ENCODE measurements around the gene MAP4K2. TPM values are rescaled to one million over a fixed set of nuclear protein-coding genes. Genes with fewer than 3 reads are reported as not detected.

Gene MAP4K2
- total RNA-seq, 4 donors from 2014 or later: 4.3 to 14.8 (median 6.2) TPM

DNA sequence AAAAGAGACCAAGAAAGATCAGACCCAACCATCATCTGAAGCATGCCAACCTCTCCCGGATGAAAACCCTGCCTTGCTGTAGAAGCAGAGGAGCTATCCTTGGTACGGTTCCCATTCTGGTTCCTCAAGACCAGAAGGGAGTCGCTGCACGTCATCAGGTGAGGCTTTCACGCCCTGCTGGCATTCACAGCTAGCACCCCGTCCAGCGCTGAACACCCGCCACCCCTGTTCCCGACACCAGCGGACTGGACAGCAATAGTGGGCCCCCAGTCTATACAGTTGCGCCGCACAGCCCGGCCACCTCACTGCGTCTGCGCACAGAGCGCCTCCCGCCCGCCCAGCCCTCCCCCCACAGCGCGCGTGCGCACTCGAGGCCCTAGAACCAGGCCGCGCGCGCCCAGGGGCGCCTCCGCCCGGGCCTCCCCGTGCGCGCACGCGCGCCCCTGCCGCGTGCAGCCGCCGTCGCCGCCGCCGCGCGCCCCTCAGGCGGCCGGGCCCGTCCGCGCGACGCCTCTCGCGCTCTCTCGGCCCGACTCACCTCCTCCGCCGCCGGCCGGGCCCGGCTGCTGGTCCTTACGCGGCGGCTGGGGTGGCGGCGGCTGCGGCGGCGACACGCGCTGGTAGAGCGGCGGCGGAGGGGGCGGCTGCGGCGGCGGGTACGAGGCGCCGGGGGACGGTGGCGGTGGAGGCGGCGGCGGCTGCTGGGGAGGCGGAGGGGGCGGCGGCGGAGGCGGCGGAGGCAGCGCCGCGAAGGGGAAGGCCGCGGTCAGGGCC is 25.4 kb downstream of the MAP4K2 start:
- no peaks in the 10 kb centered on the region for H3K9me3 ChIP-seq
- H3K4me3 ChIP-seq: peak overlapping the region; percentile 73 to 93 (median 77)
- H3K36me3 ChIP-seq: peaks cover 3 to 42% of the 10 kb centered on the region in 2 donors
- intact Hi-C loops (cut with DNase I; ENCODE audit: low total_unique reads): loop anchor here (1.0 to 5.0 kb wide), 3 partner anchors 15 to 35 kb away; partner anchors contain the start of genes MAP4K2 and RASGRP2
- in situ Hi-C loops (cut with MboI; ENCODE audit: low sequenced_read_pairs in 4 of 4): no loop called here
- H3K4me1 ChIP-seq: peaks cover 53% of the 10 kb centered on the region in 2 donors
- TF ChIP-seq, protein P1, sequence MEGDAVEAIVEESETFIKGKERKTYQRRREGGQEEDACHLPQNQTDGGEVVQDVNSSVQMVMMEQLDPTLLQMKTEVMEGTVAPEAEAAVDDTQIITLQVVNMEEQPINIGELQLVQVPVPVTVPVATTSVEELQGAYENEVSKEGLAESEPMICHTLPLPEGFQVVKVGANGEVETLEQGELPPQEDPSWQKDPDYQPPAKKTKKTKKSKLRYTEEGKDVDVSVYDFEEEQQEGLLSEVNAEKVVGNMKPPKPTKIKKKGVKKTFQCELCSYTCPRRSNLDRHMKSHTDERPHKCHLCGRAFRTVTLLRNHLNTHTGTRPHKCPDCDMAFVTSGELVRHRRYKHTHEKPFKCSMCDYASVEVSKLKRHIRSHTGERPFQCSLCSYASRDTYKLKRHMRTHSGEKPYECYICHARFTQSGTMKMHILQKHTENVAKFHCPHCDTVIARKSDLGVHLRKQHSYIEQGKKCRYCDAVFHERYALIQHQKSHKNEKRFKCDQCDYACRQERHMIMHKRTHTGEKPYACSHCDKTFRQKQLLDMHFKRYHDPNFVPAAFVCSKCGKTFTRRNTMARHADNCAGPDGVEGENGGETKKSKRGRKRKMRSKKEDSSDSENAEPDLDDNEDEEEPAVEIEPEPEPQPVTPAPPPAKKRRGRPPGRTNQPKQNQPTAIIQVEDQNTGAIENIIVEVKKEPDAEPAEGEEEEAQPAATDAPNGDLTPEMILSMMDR (IDR thresholded peaks at IDR 0.05 in 4 of 5, conservative IDR thresholded peaks at IDR 0.05 in 1 of 5): no peak
- TF ChIP-seq POLR2A (IDR thresholded peaks at IDR 0.05): peak; percentile 16 to 36
- H3K27me3 ChIP-seq: no peaks in the 10 kb centered on the region
- peak; percentile 46 to 47 for ATAC-seq
- H3K27ac ChIP-seq: peak overlapping the region; percentile 98 to 100 (median 98)
- peak; percentile 70 to 80 for DNase-seq

DNA sequence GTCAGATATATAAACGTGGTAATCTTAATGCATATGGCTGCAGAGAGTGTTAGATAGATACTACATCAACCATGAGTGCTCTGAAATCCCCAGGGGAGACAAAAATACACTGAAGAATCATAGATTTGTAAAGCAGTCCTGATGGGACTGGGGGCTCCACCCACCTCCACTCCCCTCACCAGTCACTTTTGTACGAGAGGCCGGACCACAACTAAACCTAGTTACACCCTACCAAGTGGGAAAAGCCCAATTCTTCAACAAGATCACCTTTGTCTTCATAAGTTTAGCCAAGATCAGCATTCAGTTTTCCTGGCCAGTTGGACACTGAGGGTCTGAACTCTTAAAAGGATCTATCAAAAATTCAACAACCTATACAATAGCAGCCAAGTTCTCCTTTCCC is 26.1 kb downstream of the MAP4K2 start:
- in situ Hi-C loops (cut with MboI; ENCODE audit: low sequenced_read_pairs in 4 of 4) (no loop called here), intact Hi-C loops (cut with DNase I; ENCODE audit: low total_unique reads) (loop anchor here (2.0 to 5.0 kb wide), 2 partner anchors 14 to 35 kb away; partner anchors contain the start of gene RASGRP2)
- no peaks in the 10 kb centered on the region for H3K27me3 ChIP-seq
- ATAC-seq (no peak), DNase-seq (no peak)
- H3K4me1 ChIP-seq: peaks cover 60 to 61% of the 10 kb centered on the region in 2 donors
- H3K4me3 ChIP-seq: peak overlapping the region; percentile 57 to 78 (median 74)
- H3K36me3 ChIP-seq: peaks cover 3 to 50% of the 10 kb centered on the region in 2 donors
- TF ChIP-seq POLR2A (IDR thresholded peaks at IDR 0.05): no peak
- TF ChIP-seq, protein P1 (IDR thresholded peaks at IDR 0.05 in 4 of 5, conservative IDR thresholded peaks at IDR 0.05 in 1 of 5): no peak
- H3K27ac ChIP-seq: peak overlapping the region; percentile 98 to 100 (median 98)
- H3K9me3 ChIP-seq: no peaks in the 10 kb centered on the region

DNA sequence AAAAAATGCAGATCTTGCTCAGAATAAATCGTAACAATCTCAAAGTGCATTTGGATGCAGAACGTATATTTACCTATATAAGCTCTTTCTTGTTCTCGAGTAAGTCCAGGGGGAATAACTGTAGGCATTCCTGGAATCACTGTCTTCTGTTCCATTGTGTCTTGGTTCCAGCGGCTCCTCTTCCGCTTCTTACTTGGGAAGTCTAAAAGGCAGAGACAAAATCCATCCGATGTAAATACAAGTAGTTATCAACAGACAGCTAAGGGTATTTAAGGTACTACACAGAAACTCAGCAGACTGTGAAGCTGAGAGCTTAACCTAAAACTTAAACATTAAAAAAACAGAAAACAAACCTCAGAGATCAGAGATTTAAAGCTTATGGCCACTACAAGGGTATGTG is 26.6 kb downstream of the MAP4K2 start:
- TF ChIP-seq, protein P1 (IDR thresholded peaks at IDR 0.05 in 4 of 5, conservative IDR thresholded peaks at IDR 0.05 in 1 of 5): no peak
- no peak for TF ChIP-seq POLR2A (IDR thresholded peaks at IDR 0.05)
- in situ Hi-C loops (cut with MboI; ENCODE audit: low sequenced_read_pairs in 4 of 4): no loop called here
- Histone ChIP-seq H3K36me3 (peaks cover 3 to 55% of the 10 kb centered on the region in 2 donors), H3K9me3 (no peaks in the 10 kb centered on the region), H3K4me3 (peak overlapping the region; percentile 57 to 78 (median 74)), H3K27me3 (no peaks in the 10 kb centered on the region), H3K4me1 (peaks cover 64 to 65% of the 10 kb centered on the region in 2 donors), H3K27ac (peak overlapping the region; percentile 98 to 100 (median 98))
- intact Hi-C loops (cut with DNase I; ENCODE audit: low total_unique reads): loop anchor here (2.0 to 5.0 kb wide), 2 partner anchors 14 to 34 kb away; partner anchors contain the start of gene RASGRP2
- no peak for ATAC-seq
- no peak for DNase-seq

DNA sequence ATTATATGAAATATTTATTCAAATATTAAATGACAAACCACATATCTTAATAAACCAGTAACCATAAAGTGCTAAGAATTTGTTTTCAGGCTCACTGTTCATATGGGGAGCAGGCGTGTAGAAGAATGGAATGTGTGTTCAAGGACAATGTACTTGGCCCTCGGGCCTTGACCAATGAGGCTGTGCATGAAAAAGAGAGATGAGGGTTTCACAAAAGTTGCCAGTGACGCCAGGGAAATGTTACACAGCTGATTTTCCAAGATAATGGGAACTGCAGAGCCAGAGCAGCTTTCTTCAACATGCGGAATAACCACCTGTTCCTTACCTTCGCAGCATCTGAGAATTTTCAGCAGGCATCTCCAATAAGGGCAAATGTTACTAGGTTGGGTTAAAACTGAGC is 28.9 kb downstream of the MAP4K2 start:
- H3K36me3 ChIP-seq: peaks cover 8 to 77% of the 10 kb centered on the region in 2 donors
- no peaks in the 10 kb centered on the region for H3K27me3 ChIP-seq
- no peak overlapping the region for H3K4me3 ChIP-seq
- DNase-seq (no peak), ATAC-seq (no peak)
- no peaks in the 10 kb centered on the region for H3K9me3 ChIP-seq
- intact Hi-C loops (cut with DNase I; ENCODE audit: low total_unique reads): no loop called here
- peak overlapping the region; percentile 98 to 100 (median 98) for H3K27ac ChIP-seq
- TF ChIP-seq, protein P1 (IDR thresholded peaks at IDR 0.05 in 4 of 5, conservative IDR thresholded peaks at IDR 0.05 in 1 of 5): no peak
- TF ChIP-seq POLR2A (IDR thresholded peaks at IDR 0.05): no peak
- H3K4me1 ChIP-seq: peaks cover 58 to 59% of the 10 kb centered on the region in 2 donors
- in situ Hi-C loops (cut with MboI; ENCODE audit: low sequenced_read_pairs in 4 of 4): no loop called here
